Mammary epithelial cell (primary cell): ENCODE measurements around the gene RNF166.

Experiments
- CTCF ChIP-seq, 2 donors: IDR thresholded peaks in 1 of 2; conservative IDR thresholded peaks in 1 of 2; 2 replicates each; pipeline ENCODE4 v1.5.1; 2011 to 2012; ENCODE audit warnings: inconsistent platforms in 2 of 2, low read length in 2 of 2, mild to moderate bottlenecking in 2 of 2, control low read depth in 1 of 2, low read depth in 1 of 2; ENCODE audit not compliant: insufficient read depth in 1 of 2; ENCODE audit errors: extremely low read depth in 1 of 2
- EZH2 ChIP-seq: IDR thresholded peaks from 2 replicates; pipeline ENCODE4 v1.6.1; 2012; ENCODE audit warnings: low read length, inconsistent platforms, borderline replicate concordance

GRCh38 chr16:88742896-88743605 is 36.8 kb upstream of the RNF166 start:
- TF ChIP-seq CTCF (conservative IDR thresholded peaks at IDR 0.05 in 1 of 2, IDR thresholded peaks at IDR 0.05 in 1 of 2; ENCODE audit: extremely low read depth in 1 of 2, insufficient read depth in 1 of 2, low read depth in 1 of 2, low read length in 2 of 2) (no peak), EZH2 (no peak)
